Muscle of arm (tissue), 12 donors: ENCODE measurements around the gene AK8. TPM values are rescaled to one million over a fixed set of nuclear protein-coding genes. Genes with fewer than 3 reads are reported as not detected.
"Not testable (repeated sequence)": the region's sequence is repeated elsewhere in the genome, so short reads cannot be mapped to it uniquely, and the experiment has no call there.

ENCODE experiments used
- DNase-seq: peaks from one replicate; pipeline ENCODE4 v3.0.0-alpha.2; 2013
- polyA plus RNA-seq, 12 donors: library from polyadenylated mRNA; unstranded; fragments of 120-200 nt; gene quantifications; one replicate each; pipeline ENCODE4 v1.2.1, GENCODE V29; 2013; ENCODE audit not compliant: insufficient read length in 12 of 12

AK8 gene
- polyA plus RNA-seq, 12 donors: 0.22 to 1.6 (median 0.45) TPM; not detected in 2

DNA sequence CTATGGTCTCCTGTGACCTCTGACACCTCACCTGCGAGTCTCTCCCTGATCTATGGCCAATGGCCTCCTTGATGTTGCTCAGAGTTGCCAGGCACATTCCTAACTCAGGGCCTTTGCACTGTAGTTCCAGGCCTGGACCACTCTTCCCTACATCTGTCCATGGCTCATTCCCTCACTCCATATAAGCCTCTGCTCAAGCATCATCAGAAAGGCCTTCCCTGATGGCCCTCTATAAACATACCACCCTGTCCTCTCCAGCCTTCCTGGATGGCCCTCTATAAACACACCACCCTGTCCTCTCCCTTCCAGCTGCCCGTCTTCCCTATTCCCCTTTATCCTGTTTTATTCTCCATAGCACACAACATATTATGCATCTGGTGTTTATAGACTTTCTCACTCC, 105.0 kb downstream of the AK8 start:
- DNase-seq: no peak

DNA sequence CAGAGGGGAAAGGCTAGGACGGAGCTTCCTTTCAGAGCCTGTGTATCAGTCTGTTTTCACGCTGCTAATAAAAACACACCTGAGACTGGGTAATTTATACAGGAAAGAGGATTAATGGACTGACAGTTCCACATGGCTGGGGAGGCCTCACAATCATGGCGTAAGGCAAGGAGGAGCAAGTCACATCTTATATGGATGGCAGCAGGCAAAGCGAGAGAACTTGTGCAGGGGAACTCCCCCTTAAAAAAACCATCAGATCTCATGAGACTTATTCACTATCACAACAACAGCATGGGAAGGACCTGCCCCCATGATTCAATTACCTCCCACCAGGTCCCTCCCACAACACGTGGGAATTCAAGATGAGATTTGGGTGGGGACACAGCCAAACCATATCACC, 106.3 kb downstream of the AK8 start:
- DNase-seq: not testable (repeated sequence)

DNA sequence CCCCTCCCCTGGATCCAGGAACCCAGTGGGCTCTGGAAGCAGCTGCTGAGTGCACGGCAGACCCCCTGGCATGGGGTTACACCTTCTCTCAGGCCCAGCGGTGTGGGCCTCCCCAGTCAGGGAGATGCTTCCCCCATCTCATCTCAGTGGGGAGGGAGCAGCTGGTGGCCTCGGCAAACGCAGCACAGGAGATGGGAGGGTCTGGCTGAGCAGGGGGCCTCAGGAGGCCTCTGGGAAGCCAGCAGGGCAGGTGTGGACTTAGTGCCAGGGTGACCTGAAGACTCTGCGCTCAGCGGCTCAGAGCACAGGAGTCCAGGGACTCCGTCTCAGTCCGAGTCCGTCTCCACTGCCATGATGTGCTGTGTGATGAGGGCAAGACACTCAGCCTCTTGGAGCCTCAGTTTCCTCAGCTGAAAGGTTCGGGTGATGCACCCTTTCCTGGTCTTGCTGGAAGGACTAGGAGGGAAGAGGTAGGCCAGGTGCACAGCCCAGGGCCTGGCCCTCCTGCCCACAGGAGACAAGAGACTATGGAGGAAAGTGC, 107.2 kb downstream of the AK8 start:
- no peak for DNase-seq

DNA sequence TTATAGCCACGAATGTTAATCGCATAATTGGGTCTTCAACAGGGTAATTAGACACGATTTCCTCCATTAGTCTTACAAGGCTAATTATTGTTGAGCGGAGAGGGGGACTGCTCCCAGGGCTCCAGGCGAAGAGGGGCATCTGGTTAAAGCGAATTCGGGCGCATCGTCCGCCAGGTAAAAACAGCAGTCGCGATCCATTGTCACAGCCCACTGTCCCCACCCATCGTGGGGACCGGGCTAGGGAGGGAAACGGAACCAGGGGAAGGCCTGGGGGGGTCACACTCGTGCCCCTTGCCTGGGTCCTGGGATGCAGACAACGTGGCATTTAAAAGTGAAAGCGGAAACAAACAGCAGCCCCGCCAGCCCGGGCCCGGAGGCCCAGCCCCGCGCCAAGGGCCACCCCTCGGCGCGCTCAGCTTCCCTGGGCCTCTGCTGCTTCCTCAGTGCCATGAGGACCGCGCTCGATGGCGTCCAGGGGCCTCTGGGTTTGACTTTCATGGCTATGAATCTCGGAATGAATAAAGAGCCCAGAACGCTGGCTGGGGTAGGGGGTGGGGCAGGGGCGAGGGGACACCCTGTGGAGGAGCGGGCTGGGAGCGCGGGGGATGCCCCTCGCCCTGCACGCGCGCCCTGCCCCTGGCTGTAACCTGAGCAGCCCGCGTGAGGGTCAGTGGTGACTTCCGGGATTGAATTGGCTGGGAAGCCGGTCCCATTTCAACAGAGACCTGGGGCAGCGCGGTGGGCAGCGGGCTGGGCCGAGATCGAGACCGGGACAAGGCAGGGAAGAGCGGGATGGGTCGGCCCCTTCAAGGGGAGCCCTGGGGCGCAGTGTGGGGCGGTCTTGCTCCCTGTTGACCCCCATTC, 107.9 kb downstream of the AK8 start:
- DNase-seq: peak; percentile 75

DNA sequence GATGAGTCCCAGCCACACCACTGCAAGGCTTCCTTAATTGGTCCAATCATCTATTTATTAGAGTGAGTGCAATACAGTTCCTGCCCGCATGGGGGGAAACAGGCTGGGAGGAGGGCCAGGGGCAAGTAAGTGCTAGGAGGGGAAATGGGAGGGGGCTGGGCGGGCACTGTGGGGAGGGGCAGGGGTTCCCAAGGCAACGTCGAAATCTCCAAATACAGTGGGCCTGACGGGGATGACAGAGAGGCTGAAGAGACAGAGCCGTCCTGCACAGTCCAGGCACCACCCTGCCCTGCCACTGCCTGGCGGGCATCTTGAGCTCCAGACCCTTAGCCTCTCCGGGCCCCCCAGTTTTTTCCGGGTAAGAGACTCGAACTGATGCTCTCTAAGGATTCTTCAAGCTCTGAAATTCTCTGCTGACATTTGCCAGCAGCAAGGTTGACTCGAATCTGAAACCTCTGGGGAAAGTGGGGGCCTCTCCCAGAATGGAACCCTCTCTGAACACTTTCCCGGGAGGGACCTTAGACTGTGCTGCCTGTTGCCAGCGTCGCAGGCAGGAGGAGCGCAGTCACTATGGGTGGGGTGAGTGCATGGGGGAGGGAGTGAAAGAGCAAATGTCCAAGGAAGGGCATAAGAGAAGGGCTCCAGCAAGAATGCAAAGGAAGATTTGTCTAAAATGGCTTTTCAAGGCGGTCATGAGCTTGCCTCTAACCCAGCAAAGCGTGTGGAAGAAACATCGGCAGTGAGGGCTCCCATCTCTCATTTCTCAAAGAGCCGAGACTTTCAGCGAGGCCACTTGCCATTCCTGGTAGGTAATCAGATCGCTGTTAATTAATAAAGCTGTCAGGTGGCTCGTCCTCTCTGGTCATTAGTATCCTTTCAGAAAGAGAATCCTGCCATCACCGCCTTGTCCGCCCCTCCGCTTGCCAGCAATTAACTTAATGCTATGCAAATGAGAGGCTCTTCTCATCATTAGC, 108.9 kb downstream of the AK8 start:
- peak; percentile 77 for DNase-seq

DNA sequence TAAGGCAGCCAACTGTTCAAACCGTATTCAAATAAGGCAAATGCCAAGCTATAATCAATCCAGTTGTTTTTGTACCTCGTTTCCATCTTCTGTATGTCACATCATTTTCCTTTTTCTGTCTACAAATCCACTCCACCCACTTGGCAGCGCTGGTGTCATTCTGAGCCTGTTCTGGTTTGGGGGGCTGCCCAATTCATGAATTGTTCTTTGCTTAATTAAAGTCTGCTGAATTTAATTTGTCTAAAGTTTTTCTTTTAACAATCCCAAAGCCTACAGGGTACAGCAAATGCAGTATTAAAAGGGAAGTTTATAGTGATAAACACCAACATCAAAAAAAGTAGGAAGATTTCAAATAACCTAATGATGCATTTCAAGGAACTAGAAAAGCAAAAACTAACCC, 114.5 kb downstream of the AK8 start:
- no peak for DNase-seq

DNA sequence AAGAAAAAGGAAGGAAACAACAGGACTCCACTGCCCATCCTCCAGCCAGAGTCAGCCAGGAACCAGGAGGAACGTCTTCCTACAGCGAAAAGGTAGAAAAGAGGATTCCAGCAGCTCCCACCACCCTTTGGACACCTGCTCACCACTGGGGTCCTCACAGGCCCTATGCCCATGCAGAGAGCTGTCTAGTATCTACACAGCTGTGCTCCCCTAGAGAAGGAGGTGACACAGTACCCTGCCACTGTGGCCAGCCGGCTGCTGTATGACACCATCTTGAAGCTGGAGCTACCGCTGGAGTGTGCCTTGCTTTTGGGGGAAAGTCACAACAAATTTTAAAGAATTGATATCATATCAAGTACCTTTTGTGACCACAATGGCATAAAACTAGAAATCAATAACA, 115.2 kb downstream of the AK8 start:
- DNase-seq: no peak

DNA sequence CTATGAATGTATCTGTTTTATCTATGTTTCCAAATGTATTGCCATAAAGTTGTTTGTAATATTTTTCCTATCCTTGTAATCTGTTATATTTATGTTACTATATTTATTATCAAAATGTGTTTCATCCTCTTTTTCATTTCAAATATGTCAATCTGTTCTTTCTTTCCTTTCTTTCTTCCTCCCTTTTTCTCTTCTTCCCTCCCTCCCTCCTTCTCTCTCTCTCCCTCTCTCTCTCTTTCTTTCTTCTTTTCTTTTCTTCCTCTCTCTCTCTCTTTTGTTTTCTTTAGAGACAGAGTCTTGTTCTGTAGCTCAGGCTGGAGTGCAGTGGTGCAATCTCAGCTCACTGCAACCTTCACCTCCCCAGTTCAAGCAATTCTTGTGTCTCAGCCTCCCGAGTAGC, 116.5 kb downstream of the AK8 start:
- DNase-seq: no peak

DNA sequence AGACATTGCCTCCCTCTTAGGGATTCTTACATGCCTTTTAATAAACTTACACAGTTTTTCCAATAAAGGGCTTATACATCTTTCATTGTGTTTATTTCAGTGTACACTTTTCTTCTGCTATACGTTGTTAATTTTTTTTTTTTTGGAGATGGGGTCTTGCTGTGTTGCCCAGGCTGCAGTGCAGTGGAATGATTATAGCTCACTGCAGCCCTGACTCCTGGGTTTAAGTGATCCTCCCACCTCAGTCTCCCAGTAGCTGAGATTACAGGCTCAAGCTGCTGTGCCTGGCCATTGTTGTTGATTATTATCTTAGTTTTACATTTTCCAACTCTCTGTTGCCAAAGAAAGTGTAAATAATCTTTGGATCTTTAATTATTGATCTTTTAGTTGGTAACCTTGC, 118.0 kb downstream of the AK8 start:
- no peak for DNase-seq

DNA sequence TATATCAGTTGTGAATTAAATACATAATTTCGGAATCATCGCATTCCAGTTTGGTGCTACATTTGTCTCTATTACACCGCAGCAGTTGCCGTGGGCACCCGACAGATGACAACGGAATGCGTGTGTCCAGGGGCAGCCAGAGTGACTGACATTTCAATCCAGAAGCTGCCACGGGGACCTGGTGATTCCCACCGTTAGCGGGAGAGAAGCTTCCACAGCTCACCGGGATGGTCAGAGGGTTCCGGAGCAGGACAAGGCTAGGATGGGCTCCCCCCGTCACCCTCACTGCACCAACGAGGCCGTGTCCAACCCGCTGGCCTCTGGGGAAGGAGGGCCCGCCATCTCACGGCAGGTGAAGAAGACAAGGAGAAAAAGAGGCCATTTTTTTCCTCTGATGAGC, 121.1 kb downstream of the AK8 start:
- no peak for DNase-seq

DNA sequence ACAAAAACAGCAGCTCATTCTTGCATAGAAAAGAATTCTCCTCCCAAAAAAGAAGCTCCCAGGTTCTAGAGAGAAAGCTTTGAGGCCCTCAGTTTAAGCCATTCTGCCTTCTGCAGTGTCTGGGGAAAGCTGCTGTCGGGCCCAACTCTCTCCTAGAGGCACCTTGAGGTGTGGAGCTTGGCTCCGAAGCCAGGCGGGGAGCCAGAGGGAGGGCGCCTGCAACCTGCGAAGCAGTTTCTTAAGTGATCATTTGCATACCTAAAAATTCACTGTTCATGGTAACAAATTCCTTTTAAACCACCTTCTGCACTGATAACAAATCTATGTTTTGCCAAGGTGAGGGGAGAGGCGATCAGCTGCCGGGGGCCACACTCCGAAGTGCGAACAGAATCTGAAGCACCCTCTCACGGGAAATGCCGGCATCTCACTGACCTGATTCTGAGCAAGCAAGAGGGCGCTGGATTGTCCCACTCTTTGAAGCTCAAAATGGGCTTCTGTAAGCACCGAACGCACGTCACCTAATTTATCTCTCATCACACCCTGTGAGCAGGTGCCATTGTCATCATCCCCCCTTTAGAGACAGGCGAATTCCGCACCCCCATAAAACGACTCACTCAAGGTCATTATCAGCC, 121.8 kb downstream of the AK8 start:
- no peak for DNase-seq

DNA sequence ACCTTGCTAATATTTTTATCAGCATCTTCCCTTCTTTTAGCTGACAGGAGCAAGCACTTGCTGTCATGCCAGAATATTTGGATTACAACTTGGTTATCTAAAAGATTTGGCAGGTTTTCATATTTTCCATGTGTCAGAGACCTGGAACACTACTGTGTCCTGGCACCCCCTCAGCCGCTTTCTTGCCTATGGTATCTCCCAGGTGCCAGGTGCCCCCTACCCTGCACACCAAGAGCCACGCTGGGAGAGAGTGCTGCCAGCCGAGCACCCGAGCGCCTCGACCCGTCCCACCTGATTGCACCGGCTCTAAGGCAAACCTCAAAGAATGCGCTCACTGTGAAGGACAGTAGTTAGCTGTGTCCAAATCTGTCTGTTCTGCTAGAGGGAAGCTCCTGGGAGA, 123.0 kb downstream of the AK8 start:
- no peak for DNase-seq

DNA sequence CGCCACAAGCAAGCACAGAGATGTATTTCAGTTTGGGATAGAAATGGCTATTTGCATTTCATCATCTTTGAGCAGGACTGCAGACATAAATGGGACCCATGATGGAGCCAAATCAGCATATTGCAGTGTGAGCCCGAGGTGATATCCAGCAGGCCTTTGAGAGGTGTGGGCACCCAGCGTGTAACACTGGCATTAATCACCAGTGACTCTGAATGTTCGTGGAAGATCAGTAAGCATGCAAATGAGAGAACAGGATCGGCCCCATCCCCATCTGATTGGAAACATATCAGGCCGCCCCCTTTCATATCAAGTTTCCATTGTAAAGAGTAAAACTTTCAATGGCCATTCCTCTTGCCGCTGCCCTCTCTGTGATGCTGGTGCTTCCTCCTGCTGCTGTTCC, 123.8 kb downstream of the AK8 start:
- no peak for DNase-seq

DNA sequence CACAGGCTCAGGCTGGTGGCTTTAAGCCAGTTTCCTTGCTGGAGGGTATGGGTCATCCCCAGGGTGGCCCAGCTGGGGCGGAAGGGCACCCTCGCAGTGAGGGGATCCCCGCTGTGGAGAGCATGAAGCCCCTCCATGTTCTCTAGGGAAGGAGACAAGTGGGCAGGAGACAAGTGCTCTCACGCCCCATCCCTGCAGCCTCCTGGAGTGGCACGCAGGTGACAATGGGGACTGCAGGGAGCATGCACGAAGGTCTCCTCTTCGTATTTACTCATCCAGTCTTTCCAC, 124.5 kb downstream of the AK8 start:
- DNase-seq: no peak

DNA sequence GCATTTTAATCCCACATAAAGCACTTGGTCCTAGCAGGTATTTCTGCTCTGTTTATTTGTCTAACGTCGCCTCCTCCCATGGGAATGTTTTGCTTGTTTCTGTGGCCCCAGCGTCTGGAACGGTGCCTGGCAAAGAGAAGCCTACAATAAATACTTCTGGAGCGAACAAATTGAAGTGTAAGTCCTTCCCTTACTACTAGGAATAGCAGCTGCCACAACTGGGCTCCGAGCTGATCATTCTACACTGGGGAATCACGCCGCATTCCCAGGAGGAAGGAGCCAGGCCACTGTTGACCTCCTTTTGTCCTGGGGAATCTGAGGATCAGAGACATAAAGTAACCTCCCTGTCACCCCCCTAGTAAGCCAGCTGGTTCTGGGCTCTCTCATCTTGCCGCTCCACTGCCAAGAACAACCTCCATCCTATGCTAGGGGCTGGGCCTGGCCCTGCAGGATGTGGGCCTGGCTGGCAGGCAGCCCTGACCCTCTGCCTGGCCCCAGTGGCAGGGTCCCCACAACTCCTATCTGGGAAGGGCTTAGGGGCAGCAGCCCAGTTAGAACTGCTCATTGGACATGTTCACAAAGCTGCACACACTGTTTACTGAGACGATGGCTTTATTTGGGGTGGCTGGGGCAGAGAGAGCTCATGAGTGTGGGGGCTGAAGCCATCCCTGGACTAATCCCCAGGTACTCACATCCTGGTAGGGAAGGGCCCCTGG, 125.0 kb downstream of the AK8 start:
- no peak for DNase-seq

DNA sequence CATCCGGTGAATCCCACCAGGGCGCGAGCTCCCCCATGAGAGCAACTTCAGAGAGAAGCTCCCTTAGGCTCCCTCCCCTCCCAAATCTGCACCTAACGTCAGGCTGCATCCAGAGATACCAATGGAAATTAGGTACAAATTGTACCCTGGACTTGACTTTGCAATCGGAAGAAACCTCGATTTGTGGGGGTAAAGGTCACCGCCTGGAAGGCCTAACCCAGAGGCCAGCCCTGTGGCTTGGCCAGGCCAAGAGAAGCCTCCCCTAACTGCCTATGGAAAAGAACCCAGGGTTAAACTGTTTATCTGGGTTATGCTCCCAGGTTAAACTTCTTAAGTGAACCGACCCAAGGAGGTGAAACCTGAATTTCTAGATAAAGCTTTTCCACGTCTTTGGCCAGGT, 127.4 kb downstream of the AK8 start:
- no peak for DNase-seq

DNA sequence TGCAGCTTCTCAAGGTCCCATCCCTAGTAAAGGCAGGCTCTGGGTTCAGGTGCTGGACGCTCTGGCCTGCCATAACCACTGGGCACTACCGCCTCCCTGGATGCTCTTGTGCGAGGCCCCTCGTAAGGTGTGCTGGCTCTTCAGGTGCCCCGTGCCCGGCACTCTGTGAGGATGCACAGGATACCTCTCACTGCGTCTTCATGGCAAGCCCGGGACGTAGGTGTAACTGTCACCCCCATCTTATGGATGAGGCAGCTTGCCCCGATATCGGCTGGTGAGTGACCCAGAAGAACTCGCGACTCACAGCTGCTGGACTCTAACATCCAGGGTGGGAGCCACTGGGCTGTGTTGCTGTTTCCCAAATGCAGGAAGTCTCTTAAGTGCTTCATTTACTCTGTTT, 128.8 kb downstream of the AK8 start:
- no peak for DNase-seq

DNA sequence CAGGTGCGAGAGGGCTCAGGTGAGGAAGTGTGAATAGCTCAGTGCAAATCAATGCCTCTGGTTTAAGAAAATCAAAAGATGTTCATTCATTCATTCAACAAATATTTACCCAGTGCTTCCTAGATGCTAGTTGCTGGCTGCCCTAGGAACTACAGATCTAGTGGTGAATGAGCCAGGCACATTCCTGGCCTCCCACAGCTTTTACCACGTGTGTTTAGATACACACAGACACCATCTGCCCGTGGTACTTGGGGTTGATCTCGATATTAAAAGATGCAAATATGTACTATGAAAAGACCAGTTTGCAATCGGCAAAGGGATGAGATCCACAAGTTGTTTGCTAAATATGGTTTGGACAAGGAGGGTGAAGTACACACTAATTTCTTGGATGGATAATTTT, 129.6 kb downstream of the AK8 start:
- no peak for DNase-seq

DNA sequence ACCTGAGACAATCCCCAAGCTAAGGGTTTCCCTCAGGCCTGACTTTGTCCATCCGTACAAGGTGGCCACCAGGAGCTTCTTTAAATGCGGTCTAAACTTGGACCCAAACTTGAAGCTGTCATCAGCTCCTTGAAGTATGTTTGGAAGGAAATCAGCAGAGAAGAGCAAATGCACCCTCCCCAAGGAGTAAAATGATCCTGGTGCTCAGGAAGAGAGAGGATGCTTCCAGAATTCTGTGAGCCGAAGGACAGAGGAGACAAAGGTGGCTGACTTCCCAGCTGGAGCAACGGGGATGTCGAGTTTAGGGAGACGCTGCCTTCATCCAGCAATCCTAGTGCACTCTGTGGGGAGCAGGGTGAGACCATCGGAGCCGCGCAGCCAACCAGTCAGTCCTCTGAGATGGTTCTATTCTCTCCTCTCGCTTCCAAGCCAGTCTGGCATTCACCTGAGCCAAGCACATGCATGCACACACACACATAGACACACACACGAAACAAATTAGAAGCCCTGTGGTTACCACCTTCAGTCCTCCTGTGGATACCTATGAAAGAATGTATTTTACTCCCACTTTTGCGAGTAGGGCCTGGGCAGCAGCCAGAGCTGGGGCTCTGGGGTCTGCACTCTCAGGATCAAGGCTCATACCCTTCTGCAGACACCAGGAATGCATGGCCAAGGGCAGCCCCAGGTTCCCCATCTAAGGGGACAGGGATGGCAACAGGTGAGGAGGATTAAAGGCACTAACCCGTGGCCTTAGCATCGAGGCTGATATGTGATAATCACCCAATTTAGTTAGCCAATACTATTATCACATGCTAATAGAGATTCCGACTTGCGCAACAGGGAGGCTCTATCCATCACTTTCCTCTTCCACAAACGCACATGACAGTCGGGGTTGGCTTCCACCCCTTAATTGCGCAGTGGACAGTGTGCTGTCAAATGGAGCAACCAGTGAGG, 132.1 kb downstream of the AK8 start:
- DNase-seq: no peak
